T follicular helper cell (primary cell): Measurements from ENCODE around the gene ZNF71.
A peak's percentile ranks its signal among the peaks of the same experiment; 100 is the strongest.

ENCODE experiments used
- DNase-seq: peaks from one replicate; pipeline ENCODE4 v3.0.0-alpha.2; 2020; ENCODE audit warnings: low read depth
- total RNA-seq, 2 experiments: gene quantifications; one replicate each; lab custom pipeline; 2026; lab: John Stamatoyannopoulos, UW

ZNF71 gene
- total RNA-seq, result 10.3 to 22.6 reads per million in 2 experiments

DNA sequence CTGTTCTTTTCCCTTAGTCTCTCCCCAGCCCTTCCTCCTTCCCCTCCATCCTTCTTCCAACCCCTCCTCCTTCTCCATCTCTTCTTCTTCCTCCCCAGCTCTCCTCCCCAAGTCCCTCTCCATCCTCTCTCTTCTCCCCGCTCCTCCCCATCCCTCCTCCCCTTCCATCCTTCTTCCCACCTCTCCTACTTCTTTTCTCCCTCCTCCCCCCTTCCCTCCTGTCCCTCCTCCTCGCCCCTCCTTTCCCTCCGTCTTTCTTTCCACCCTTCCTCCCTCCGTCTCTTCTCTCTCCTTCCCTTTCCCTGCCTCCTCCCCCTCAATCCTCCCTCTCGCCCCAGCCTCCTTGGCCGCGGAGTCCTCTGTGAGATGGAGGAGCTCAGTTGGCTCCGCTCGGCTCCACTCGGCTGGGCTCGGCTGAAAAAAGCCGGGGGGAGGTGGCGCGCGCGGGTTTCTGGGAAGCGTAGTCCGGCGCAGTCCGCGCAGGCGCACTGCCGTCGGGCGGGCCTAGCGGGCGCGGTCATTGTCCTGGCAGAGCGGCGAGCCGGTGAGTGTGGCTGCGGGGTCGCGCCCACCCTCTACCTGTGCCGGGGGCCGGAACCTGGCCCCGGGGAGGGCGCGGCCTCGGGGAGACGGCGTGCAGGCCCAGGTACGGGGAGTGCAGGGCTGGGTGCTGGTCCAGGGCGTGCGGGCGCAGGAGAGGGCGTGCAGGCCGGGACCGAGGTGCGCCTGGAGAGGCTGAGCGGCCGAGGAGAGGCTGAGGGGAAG, at the start of gene ZNF71:
Gene ZNF71, plus strand, starts transcription at position 520 of the 765 bp plus-strand sequence. CDS start 6,257 bp downstream, outside the sequence.
- DNase-seq, result peak; percentile 74

DNA sequence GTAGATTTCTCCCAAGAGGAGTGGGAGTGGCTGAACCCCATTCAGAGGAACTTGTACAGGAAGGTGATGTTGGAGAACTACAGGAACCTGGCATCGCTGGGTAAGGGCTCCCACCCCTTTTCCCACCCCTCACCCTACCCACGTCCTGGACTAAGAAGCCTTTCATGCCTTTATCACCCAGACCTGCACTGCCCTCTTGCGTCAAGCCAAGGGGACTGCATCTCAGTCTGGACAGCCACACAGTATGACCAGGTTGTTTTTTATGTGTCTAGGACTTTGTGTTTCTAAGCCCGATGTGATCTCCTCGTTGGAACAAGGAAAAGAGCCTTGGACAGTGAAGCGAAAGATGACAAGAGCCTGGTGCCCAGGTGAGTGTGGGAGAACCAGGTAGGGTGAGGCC, 47.6 kb upstream of the ZNF71 start:
- no peak for DNase-seq

DNA sequence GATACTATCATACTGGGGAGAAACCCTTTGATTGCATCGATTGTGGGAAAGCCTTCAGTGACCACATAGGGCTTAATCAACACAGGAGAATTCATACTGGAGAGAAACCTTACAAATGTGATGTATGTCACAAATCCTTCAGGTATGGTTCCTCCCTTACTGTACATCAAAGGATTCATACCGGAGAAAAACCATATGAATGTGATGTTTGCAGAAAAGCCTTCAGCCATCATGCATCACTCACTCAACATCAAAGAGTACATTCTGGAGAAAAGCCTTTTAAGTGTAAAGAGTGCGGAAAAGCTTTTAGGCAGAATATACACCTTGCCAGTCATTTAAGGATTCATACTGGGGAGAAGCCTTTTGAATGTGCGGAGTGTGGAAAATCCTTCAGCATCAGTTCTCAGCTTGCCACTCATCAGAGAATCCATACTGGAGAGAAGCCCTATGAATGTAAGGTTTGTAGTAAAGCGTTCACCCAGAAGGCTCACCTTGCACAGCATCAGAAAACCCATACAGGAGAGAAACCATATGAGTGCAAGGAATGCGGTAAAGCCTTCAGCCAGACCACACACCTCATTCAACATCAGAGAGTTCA, 40.7 kb upstream of the ZNF71 start:
- DNase-seq, result no peak

DNA sequence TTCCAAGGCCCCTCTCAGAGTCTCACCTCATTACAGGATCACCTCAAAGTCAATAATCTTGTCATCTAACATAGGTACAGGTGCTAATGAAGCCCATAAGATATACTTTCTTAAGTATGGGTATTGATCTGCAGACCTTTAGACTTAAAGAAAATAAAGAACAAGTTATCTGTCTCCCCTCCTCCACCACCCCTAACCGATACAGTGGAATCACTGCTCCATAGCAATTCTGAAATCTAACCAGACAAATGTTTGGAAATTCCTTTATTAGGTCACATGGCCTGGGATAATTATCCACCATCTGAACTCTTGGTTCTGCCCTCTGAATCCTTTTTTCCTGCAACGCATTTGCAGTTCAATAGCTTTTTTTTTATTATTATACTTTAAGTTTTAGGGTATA, 32.3 kb upstream of the ZNF71 start:
- no peak for DNase-seq

DNA sequence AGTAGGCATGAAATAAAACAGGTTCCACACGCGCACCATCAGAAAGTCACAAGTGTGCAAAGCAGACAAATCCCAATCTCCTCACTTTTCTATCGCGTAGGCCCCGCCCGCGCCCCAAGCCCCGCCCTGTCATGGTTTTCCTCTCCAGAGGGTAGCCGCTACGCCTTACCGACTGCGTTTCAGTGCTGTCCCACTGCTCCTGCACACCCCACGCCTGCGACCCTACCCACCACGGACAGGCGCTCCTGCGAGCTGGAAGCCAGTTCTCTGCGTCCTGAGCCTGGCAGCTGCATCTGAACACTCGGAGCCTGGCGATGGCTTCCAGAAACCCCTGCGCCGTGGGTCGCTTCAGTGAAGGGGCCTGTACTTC, 28.2 kb upstream of the ZNF71 start:
- DNase-seq, result peak; percentile 1

DNA sequence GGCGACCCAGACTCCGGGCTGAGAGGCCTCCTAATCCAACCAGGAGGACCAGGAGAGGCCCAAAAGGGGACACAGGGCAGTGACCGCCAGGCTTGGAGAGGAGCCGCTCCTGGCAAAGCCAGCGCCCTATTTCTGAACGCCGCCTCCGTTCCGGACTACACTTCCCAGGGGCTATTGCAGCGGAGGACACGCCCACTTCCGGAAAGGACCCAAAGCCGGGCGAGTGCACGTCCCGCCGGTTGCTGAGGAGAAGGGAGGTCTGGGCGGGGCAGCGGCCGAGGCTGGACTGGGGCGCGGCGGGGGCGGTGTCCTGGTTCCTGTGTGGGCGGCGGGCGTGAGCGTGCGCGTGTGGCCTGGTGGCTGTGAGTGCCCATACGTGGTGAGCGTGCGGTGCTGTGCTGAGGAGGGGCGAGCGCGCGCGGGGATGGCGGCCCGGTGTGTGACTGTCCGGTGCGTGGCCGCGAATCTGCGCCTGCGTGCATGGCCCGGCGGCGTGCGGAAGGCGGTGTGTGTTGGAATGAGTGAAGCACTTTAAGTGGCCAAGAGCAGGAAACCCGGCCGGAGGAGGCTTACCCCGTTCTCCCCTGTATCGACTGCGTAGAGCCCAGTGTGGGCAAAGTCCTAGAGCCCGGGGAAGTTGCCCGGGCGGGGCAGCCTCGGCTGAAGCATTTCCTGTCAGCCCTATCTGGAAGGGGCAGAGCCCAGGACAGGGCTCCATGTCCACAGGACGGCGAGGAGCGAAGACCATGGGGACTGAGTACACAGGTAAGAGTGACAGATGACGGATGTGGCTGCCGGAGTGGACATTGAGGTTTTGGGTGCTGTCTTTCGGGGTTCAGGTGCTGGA, 27.6 kb upstream of the ZNF71 start, which contains the start of gene ZNF470:
Gene ZNF470, plus strand, starts transcription at position 195 of the 847 bp plus-strand sequence. CDS start 2,844 bp downstream, outside the sequence.
- DNase-seq, result peak; percentile 75

DNA sequence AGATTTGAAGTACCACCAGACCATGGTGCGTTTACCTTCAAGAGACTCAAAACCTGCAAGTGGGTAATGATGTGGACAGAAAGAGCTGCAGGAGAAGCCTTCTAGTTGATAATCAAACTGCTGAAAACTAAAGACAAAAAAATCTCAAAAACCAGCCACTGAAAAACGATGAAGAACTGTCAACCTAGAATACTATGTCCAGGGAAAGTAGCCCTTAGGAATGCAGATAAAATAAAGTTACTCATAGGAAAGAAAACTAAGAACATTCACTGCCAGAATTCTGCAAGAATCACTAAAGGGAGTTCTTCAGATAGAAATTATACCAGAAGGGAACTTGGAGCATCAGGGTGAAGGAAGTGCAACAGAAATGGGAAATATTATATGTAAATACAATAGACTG, 22.5 kb upstream of the ZNF71 start:
- no peak for DNase-seq

DNA sequence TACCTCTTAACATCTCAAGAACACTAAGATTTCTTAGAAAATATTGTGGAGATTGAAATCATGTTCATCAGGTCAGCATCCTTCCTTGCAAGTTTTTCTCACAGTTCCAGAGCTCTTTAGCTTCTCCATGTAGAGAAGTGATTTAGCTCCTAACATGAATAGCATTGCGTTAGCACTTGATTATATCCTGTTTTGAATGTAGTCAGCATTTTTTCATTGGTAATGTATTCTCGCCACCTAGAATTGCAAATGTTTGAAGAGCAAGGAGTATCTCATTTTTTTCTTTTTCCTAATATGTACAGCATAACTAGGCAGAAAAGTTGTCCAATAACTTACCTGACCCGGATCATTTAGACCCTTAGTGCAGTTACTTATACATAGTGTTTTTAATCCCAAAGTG, 21.2 kb upstream of the ZNF71 start:
- DNase-seq, result no peak

DNA sequence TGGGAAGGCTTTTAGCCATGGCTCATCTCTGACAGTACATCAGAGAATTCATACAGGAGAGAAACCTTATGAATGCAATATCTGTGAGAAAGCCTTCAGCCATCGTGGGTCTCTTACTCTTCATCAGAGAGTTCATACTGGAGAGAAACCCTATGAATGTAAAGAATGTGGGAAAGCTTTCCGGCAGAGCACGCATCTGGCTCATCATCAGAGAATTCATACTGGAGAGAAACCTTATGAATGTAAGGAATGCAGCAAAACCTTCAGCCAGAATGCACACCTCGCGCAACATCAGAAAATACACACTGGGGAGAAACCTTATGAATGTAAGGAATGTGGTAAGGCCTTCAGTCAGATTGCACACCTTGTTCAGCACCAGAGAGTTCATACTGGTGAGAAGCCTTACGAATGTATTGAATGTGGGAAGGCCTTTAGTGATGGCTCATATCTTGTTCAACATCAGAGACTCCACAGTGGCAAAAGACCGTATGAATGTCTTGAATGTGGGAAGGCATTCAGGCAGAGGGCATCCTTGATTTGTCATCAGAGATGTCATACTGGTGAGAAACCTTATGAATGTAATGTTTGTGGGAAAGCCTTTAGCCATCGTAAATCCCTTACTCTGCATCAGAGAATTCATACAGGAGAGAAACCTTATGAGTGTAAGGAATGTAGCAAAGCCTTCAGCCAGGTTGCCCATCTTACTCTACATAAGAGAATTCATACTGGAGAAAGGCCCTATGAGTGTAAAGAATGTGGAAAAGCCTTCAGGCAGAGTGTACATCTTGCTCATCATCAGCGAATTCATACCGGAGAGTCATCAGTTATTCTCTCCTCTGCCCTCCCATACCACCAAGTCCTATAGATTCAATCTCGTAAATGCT, 17.1 kb upstream of the ZNF71 start:
- DNase-seq, result no peak

DNA sequence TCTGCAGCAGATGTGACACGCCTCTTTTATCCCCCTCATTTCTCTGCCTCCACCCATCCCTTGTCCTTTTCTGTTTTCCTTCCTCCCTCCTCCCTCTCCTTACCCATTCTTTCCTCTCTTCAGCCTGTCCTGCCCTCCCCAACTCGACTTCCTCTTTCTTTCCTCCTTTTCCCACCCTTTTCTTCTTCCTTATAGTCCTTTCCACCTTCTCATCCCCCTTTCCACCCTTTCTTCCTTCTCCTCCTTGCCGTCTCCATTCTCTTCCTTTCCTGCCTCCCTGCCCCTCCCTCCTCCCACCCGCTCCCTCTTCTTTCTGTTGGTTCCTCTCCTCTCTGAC, 688 bp upstream of the ZNF71 start:
- no peak for DNase-seq

DNA sequence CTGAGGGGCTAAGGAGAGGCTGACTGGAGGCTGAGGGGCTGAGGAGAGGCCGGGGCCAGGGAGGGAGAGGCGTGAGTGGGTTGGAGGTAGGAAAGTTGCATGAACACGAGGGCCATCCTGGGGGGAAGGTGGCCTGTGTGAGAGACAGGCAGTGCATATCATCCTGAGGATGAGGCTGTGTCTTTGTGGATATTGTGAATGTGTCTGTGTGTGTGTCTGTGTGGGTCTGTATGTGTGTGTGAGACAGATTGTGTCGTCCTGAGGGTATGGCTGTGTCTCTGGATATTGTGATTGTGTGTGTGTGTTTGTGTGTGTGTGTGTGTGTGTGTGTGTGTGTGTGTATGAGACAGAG, 422 bp downstream of the ZNF71 start:
- DNase-seq, result no peak

DNA sequence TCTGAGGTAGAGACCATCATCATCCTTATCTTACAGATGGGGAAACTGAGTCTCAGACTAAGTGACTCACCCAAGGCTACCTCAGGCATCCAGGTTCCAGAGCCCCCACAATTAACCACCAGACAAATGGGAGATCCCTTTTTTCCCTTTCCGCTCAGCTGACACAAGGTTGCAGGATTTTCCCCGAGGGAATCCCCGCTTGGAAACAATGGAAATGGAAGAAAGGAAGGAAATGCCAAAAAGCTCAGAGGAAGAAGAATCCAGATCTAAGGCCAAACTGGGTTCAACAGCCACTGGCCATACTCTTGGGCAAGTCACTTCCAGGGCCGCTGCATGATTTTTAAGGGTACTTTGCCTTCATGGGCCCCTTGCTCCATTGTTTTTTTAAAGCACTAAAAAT, 1.6 kb downstream of the ZNF71 start:
- DNase-seq, result no peak

DNA sequence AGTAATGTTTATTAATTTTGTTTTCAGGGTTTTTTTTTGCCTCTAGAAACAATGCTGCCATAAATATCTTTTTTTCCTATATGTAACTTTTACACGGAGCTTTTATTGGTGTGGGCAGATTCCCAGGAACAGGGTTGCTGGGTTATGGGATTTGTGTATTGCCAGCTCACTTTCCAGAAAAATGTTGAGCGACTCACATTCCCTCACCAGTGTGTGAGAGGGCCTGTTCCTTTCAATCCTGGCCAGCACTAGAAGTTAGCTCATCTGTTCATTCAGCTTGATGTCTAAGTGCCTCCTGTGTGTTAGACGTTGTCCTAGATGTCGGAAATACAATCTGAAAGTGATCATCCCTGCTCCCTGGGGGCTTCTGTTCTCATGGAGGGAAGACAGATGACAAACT, 2.6 kb downstream of the ZNF71 start:
- DNase-seq, result no peak

DNA sequence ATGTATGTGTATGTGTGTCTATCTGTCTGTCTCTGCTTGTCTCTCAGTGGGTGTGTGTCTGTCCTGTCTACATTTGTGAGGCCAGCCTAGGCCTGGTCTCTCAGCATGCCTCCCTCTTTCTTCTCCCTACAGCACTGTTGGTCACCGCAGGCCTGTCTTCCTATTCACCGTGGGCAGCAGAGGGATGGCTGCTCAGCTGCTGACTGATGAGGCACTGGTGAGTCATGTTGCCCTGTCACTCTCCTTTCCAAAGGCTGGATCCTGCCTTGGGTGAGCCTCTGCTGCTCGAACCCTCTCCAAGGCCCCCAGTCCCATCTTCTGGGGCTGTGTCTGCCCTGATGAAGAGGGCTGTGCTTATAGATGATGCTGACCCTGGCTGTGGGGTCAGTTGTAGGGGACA, 6.3 kb downstream of the ZNF71 start:
- DNase-seq, result no peak

DNA sequence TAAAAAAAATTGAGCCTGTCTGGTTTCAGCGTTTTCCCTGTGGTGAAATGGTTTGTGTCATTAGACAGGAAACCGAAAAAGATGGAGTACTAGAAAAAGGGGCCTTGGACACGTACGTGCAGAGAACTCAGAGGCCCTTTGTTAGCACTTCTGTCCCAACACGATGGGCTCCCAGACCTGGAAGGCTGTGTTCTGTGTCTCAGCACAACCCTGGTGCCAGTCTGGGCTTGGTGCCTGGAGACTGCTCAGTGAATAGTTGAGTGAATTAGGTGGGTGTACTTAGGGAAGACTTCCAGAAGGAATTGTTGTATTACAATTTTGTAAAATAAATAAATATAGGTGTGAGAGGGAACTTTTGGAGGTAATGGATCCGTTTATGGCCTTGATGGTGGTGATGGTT, 8.7 kb downstream of the ZNF71 start:
- no peak for DNase-seq

DNA sequence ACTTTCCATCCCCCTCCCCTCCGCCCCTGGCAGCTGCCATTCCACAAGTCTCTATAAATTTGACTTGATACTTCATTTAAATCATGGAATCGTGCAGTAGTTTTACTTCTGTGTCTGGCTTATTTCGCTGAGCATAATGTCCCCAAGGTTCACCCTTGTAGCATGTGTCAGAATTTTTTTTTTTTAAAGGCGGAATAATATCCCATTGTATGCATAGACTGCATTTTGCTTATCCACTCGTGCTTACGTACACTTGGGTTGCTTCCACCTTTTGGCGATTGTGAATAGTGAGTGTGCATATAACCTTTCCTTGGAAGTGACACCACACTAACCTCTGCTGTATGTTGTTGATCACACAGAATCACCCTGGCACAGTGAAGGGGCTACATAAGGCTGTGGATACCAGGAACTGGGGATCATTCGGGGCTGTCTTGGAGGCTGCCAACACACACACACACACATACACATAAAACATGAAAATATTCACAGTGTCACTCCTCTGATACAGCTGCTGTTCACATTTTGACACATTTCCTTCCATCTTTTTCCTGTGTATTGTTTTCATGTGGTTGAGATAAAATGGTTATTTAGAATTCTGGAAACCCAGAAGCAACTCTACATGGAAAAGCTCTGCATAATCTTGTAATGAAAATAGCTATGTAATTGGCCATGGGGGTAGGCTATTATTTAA, 13.3 kb downstream of the ZNF71 start:
- DNase-seq, result no peak

DNA sequence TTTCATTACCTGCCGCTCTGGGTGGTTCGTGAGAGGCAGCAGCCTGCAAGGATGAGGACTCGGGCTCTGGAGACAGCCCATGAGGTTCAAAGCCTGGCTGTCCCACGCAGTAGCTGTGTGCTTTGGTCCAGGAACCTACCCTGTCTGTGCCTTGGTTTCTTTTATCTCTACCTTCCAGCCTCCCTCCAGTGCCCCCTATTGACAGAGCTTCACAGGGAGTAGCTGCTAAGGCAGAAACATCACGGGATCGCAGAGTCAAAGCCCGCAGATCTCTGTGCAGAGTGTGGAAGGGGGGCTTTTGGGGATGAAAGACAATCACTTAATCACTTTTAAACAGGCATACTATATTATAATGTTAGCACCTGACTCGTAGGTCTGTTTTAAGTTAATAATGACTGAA, 16.2 kb downstream of the ZNF71 start:
- no peak for DNase-seq

DNA sequence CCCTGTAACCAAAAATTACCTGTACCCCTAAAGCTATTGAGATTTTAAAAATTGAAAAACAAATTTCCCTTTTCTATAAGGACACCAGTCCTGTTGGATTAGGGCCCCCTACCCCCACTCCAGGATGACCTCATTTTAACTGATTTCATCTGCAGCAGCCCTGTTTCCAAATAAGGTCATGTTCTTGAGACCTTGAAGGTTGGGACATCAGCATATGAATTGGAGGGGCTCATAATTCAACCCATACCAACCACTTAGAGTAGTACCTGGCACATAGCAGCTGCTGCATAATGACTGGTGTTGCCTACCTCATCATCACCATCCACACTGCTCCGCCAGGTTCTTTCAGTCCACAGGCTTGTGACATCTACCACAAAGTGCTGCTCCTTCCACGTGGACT, 17.6 kb downstream of the ZNF71 start:
- DNase-seq, result no peak

DNA sequence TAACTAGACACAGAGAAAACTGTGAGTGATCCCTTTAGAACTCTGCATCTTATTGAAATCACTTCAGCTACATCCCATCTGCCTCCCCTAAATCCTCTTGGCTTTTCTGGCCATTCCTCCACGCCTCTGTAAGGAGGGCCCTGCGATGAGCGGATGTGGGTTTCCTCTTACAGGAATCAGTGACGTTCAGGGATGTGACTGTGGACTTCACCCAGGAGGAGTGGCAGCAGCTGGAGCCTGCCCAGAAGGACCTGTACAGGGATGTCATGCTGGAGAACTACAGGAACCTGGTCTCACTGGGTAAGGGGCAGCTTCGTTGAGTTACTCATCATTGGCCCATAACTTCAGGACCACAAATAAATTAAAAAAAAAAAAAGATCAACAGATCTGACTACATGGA, 18.5 kb downstream of the ZNF71 start:
- DNase-seq, result no peak

DNA sequence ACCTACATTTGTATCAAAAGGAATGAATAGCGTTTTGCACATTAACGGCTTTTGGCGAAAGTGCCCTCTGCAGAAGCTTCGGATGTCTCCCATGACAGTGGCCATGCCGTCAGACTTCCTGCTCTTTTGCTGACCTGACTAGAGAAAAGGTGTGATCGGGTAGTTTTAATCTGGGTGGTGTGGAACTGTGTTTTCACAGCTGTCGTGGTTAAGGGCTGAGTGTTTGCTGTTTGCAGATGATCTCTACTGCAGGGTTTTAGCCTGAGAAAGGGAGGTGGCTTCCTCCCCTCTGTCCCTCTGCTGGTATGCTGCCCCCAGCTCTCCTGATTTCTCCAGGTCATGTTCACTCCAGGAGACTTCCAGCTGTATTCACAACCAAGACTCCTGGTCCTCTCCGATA, 22.4 kb downstream of the ZNF71 start:
- no peak for DNase-seq

DNA sequence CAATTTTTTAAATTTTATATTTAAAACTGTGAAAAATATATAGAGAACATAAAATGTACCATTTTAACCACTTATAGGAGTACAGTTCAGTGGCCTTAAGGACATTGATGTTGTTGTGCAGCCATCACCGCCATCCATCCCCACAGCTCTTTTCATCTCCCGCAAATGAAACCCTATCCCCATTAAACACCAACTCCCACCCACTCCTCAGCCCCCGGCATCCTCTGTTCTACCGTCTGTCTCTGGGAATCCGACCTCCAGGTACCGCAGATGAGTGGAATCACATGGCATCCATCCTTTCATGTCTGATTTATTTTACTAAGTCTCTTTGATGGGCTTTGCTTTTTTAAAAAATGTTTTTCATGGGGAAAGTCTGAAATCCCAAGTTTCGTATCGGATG, 24.0 kb downstream of the ZNF71 start:
- DNase-seq, result no peak
